ENCODE results near the gene KCNQ4.

Gene KCNQ4

GRCh38 chr1:40795811-40796586 lies 12.4 kb downstream of the KCNQ4 start:
- no peak for DNase-seq (ENCODE audit: low spot score)

- no peak for DNase-seq (ENCODE audit: low spot score)
Observed at GRCh38 chr1:40796939-40797667, 13.5 kb downstream of the KCNQ4 start.

- no peak for DNase-seq (ENCODE audit: low spot score)
Observed at GRCh38 chr1:40797668-40798010, 14.1 kb downstream of the KCNQ4 start.

- DNase-seq (ENCODE audit: low spot score) = no peak
Observed at GRCh38 chr1:40798366-40799281, 15.0 kb downstream of the KCNQ4 start.

GRCh38 chr1:40799351-40799867 lies 15.8 kb downstream of the KCNQ4 start:
- no peak for DNase-seq (ENCODE audit: low spot score)

GRCh38 chr1:40801742-40802077 lies 18.1 kb downstream of the KCNQ4 start:
- DNase-seq (ENCODE audit: low spot score) = no peak

- no peak for DNase-seq (ENCODE audit: low spot score)
Observed at GRCh38 chr1:40802078-40802741, 18.6 kb downstream of the KCNQ4 start.

- DNase-seq (ENCODE audit: low spot score) = no peak
Observed at GRCh38 chr1:40802742-40803113, 19.1 kb downstream of the KCNQ4 start.

GRCh38 chr1:40803447-40803846 lies 19.9 kb downstream of the KCNQ4 start:
- no peak for DNase-seq (ENCODE audit: low spot score)

GRCh38 chr1:40803902-40804301 lies 20.3 kb downstream of the KCNQ4 start:
- no peak for DNase-seq (ENCODE audit: low spot score)

- no peak for DNase-seq (ENCODE audit: low spot score)
Observed at GRCh38 chr1:40806240-40806639, 22.7 kb downstream of the KCNQ4 start.

- no peak for DNase-seq (ENCODE audit: low spot score)
Observed at GRCh38 chr1:40806731-40807695, 23.4 kb downstream of the KCNQ4 start.

GRCh38 chr1:40808002-40808401 lies 24.4 kb downstream of the KCNQ4 start:
- no peak for DNase-seq (ENCODE audit: low spot score)

- DNase-seq (ENCODE audit: low spot score) = no peak
Observed at GRCh38 chr1:40808444-40808843, 24.9 kb downstream of the KCNQ4 start.

- no peak for DNase-seq (ENCODE audit: low spot score)
Observed at GRCh38 chr1:40808909-40809308, 25.3 kb downstream of the KCNQ4 start.

- DNase-seq (ENCODE audit: low spot score) = no peak
Observed at GRCh38 chr1:40810927-40811326, 27.3 kb downstream of the KCNQ4 start.

GRCh38 chr1:40815420-40815819 lies 31.8 kb downstream of the KCNQ4 start:
- DNase-seq (ENCODE audit: low spot score) = no peak

GRCh38 chr1:40817791-40818263 lies 34.2 kb downstream of the KCNQ4 start:
- DNase-seq (ENCODE audit: low spot score) = no peak

- no peak for DNase-seq (ENCODE audit: low spot score)
Observed at GRCh38 chr1:40818264-40818961, 34.8 kb downstream of the KCNQ4 start.

GRCh38 chr1:40819101-40819500 lies 35.5 kb downstream of the KCNQ4 start:
- no peak for DNase-seq (ENCODE audit: low spot score)

Measured in putamen (tissue), 1 donor.